T-helper 17 cell (primary cell): Measurements from ENCODE around the gene PAIP2. TPM values are rescaled to one million over a fixed set of nuclear protein-coding genes. Genes with fewer than 3 reads are reported as not detected.

ENCODE experiments used
- ATAC-seq: fragments of 150-1000 bp; cut with Tn5 transposase; 2 replicates; pipeline ENCODE4 v1.10.0; 2021; ENCODE audit warnings: mild to moderate bottlenecking, moderate library complexity
- DNase-seq, 3 donors: peaks; one replicate each; pipeline versions ENCODE4 v3.0.0 to v3.0.0-alpha.2; 2020 to 2021
- H3K9me3 ChIP-seq: one replicate; pipeline ENCODE4 v1.7.0; 2013; ENCODE audit warnings: low read length, mild to moderate bottlenecking; ENCODE audit not compliant: control insufficient read depth, poor library complexity, severe bottlenecking
- H3K27ac Mint-ChIP-seq: one replicate; pipeline ENCODE4 v1.8.0; 2022; ENCODE audit warnings: mild to moderate bottlenecking, moderate library complexity, mixed read lengths
- H3K27me3 Mint-ChIP-seq: one replicate; pipeline ENCODE4 v1.8.0; 2022; ENCODE audit warnings: mixed read lengths
- H3K36me3 Mint-ChIP-seq: one replicate; pipeline ENCODE4 v1.8.0; 2022; ENCODE audit warnings: low read depth, mixed read lengths
- H3K4me1 Mint-ChIP-seq: one replicate; pipeline ENCODE4 v1.8.0; 2022; ENCODE audit warnings: mild to moderate bottlenecking, mixed read lengths
- H3K4me3 Mint-ChIP-seq: one replicate; pipeline ENCODE4 v1.8.0; 2022; ENCODE audit warnings: mild to moderate bottlenecking, moderate library complexity, mixed read lengths
- total RNA-seq, 4 donors: library from RNA in 2 of 4; stranded (reverse) in 2 of 4; gene quantifications; one replicate each; pipeline ENCODE4 v1.2.3 and lab custom pipeline; 2022 to 2026

PAIP2 gene
- total RNA-seq: 100 to 1,000 TPM; 106 to 123 TPM
- 84.5 to 97.3 reads per million in 2 donors for total RNA-seq (lab: John Stamatoyannopoulos, UW)

GRCh38 chr5:139341689-139342422 is at the start of gene PAIP2:
TSS of gene PAIP2 (plus strand) at chr5:139341854. CDS start at chr5:139363785, 21,931 bp downstream.
- H3K36me3 Mint-ChIP-seq: peaks cover 3% of the 10 kb centered on the region
- ATAC-seq: peak; percentile 89
- no peaks in the 10 kb centered on the region for H3K9me3 ChIP-seq
- H3K27me3 Mint-ChIP-seq: no peaks in the 10 kb centered on the region
- peak within 1 kb of the TSS; percentile 100 for H3K4me3 Mint-ChIP-seq
- peak; percentile 94 to 96 (median 96) for DNase-seq
- peaks cover 43% of the 10 kb centered on the region for H3K4me1 Mint-ChIP-seq
- peak within 1 kb of the TSS; percentile 98 for H3K27ac Mint-ChIP-seq

DNA sequence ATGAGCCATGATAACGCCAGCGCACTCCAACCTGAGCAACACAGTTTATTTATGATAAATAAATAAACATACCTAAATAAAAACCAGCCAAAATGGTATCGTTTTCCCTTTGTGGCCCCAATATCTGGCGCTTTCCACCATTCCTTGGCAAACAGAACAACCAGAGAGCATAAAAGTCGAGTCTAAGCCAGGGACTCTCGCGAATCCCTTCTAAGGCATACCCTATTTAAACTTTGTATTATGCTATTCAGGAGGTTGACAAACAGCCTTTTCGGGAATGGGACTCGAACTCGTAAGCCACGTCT is 48.5 kb upstream of the PAIP2 start:
- peaks cover 31% of the 10 kb centered on the region for H3K4me1 Mint-ChIP-seq
- H3K36me3 Mint-ChIP-seq: no peaks in the 10 kb centered on the region
- no peaks in the 10 kb centered on the region for H3K27me3 Mint-ChIP-seq
- ATAC-seq (no peak), DNase-seq (no peak)
- H3K4me3 Mint-ChIP-seq: peak overlapping the region; percentile 96
- H3K27ac Mint-ChIP-seq: peak overlapping the region; percentile 96
- no peaks in the 10 kb centered on the region for H3K9me3 ChIP-seq

- no peaks in the 10 kb centered on the region for H3K9me3 ChIP-seq
- Mint-ChIP-seq H3K27ac (peak within 1 kb of the TSS; percentile 96), H3K36me3 (no peaks in the 10 kb centered on the region), H3K4me1 (peaks cover 37% of the 10 kb centered on the region), H3K4me3 (peak within 1 kb of the TSS; percentile 96), H3K27me3 (no peaks in the 10 kb centered on the region)
- DNase-seq: peak; percentile 87 to 88 (median 87)
- peak; percentile 89 for ATAC-seq
Measured at GRCh38 chr5:139293507-139294373, 47.9 kb upstream of the PAIP2 start, which contains the start of gene MATR3. TSS of gene MATR3 (plus strand) at chr5:139293740. CDS start at chr5:139307416, 13,676 bp downstream.

DNA sequence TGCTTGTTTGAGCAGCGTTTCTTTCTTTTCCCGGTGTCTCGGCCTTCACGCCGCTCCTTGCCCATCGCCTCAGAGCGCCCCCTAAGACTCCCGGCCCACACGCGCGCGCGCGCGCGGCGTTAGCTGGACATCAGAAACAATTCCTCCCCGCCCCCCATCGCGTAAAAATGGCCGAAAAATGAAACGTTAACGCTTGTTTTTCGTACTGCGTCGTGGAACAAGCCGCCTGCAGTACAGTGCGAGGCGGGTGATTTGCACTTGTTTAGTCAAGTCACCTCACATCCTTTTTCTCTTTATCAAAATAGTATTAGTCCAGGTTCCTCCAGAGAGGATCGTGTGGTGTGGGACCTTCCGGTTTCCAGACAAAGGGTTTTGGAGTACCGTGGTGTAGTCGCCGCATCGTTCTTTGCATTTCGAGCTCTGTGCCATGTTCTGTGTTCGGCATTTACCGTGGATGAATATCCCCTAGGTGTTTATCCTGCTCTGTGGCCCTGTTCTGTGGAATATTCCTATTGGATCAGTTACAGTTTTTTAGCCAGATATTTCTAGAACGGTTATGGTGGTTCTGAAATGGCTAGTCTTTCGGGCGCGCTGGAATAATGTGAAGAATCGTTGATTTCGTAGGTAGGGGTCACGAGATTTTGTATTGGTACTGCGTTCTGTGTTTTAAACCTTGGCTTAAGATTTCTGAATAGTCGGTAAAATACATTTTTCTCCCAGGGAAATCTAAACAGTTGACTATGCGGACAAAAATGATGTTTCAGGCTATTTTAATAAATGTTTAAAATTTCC is 47.1 kb upstream of the PAIP2 start:
- Mint-ChIP-seq H3K4me1 (peaks cover 45% of the 10 kb centered on the region), H3K27ac (peak overlapping the region; percentile 96), H3K36me3 (peaks cover 2% of the 10 kb centered on the region), H3K27me3 (no peaks in the 10 kb centered on the region), H3K4me3 (peak overlapping the region; percentile 96)
- H3K9me3 ChIP-seq: no peaks in the 10 kb centered on the region
- ATAC-seq: peak; percentile 21
- DNase-seq: peak; percentile 31 to 37 (median 32)

- no peak for DNase-seq
- H3K27me3 Mint-ChIP-seq: no peaks in the 10 kb centered on the region
Measured at GRCh38 chr5:139295346-139296057, 46.2 kb upstream of the PAIP2 start.

DNA sequence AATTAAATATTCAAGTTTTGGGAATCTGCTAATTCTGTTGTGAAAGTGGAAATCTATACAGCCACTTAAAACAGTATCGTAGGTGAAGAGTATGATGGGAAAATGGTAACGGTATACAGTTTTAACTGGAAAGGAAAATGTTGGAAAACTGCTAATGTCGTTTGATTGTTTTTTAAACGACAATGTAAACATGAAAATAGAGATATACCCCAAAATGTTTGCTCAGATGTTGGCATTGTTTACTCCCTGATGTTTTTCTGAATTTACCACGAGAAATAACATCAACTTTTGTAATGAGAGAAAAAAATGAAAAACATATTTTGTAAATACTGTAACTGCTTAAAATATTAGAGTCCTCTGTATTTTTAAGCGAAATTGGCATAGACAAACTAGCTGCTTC is 45.5 kb upstream of the PAIP2 start:
- no peaks in the 10 kb centered on the region for H3K27me3 Mint-ChIP-seq
- H3K4me1 Mint-ChIP-seq: peaks cover 54% of the 10 kb centered on the region
- no peaks in the 10 kb centered on the region for H3K9me3 ChIP-seq
- H3K4me3 Mint-ChIP-seq: peak overlapping the region; percentile 96
- DNase-seq (no peak), ATAC-seq (no peak)
- H3K27ac Mint-ChIP-seq: peak overlapping the region; percentile 96
- H3K36me3 Mint-ChIP-seq: peaks cover 3% of the 10 kb centered on the region

More at GRCh38 chr5:139295346-139296057, 46.2 kb upstream of the PAIP2 start:
- peak overlapping the region; percentile 96 for H3K27ac Mint-ChIP-seq
- no peak for ATAC-seq
- H3K36me3 Mint-ChIP-seq: peaks cover 3% of the 10 kb centered on the region
- no peaks in the 10 kb centered on the region for H3K9me3 ChIP-seq
- peak overlapping the region; percentile 96 for H3K4me3 Mint-ChIP-seq
- peaks cover 50% of the 10 kb centered on the region for H3K4me1 Mint-ChIP-seq

DNA sequence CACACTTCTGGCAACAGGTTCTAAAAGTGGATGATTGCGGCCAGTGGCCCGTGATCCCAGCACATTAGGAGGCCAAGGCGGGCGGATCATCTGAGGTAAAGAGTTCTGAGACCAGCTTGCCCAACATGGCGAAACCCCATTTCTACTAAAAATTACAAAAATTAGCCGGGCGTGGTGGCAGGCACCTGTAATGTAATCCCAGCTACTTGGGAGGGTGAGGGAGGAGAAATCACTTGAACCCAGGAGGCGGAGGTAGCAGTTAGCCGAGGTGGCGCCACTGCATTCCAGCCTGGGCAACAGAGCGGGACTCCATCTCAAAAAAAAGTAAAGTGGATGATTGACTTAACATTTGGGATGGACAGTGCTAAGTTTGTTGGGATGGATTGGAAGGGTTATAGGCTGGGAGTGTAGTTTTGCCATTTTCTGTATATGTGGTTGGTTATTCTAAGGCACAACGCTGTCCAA is 44.8 kb upstream of the PAIP2 start:
- H3K4me3 Mint-ChIP-seq: peak overlapping the region; percentile 96
- peak overlapping the region; percentile 96 for H3K27ac Mint-ChIP-seq
- ATAC-seq (no peak), DNase-seq (no peak)
- H3K27me3 Mint-ChIP-seq: no peaks in the 10 kb centered on the region
- no peaks in the 10 kb centered on the region for H3K9me3 ChIP-seq
- peaks cover 59% of the 10 kb centered on the region for H3K4me1 Mint-ChIP-seq
- H3K36me3 Mint-ChIP-seq: peaks cover 3% of the 10 kb centered on the region

GRCh38 chr5:139297439-139298133 is 44.1 kb upstream of the PAIP2 start:
- Mint-ChIP-seq H3K36me3 (peaks cover 3% of the 10 kb centered on the region), H3K4me1 (peaks cover 62% of the 10 kb centered on the region), H3K27me3 (no peaks in the 10 kb centered on the region), H3K27ac (peak overlapping the region; percentile 96), H3K4me3 (peak overlapping the region; percentile 87)
- no peaks in the 10 kb centered on the region for H3K9me3 ChIP-seq
- DNase-seq: no peak
- ATAC-seq: no peak

DNA sequence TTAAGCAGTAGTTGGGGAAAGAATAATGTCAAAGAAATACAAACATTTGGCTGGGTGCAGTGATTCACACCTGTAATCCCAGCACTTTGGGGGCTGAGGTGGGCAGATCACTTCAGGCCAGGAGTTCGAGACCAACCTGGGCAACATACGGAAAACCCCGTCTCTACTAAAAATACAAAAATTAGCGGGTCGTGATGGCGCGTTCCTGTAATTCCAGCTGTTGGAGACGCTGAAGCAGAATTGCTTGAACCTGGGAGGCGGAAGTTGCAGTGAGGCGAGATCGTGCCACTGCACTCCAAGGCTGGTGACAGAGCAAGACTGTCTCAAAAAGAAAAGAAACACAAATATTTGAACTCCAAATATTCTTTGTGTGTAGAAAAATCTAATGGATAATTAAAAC is 43.4 kb upstream of the PAIP2 start:
- no peaks in the 10 kb centered on the region for H3K9me3 ChIP-seq
- no peak for DNase-seq
- Mint-ChIP-seq H3K4me3 (peak overlapping the region; percentile 87), H3K4me1 (peaks cover 64% of the 10 kb centered on the region), H3K27me3 (no peaks in the 10 kb centered on the region), H3K27ac (peak overlapping the region; percentile 96), H3K36me3 (peaks cover 3% of the 10 kb centered on the region)
- no peak for ATAC-seq

DNA sequence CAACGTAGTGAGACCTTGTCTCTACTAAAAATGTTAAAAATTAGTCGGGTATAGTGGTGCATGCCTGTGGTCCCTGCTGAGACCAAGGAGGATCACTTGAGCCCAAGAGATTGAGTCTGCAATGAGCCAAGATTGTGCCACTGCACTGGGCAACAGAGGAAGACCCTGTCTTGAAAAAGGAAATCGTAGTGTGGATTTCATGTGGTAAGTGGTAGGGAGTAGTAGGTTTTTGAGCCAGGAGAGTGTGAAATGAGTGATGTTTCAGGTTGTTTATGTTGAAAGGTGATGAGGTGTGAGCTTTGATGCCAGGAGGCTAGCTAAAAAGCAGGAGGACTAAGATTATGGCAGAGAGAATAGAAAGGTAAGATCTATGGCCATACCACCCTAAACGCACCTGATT is 42.2 kb upstream of the PAIP2 start:
- H3K27ac Mint-ChIP-seq: peak overlapping the region; percentile 96
- H3K9me3 ChIP-seq: no peaks in the 10 kb centered on the region
- peak; percentile 21 for ATAC-seq
- H3K4me3 Mint-ChIP-seq: peak overlapping the region; percentile 87
- H3K27me3 Mint-ChIP-seq: no peaks in the 10 kb centered on the region
- no peak for DNase-seq
- peaks cover 72% of the 10 kb centered on the region for H3K4me1 Mint-ChIP-seq
- H3K36me3 Mint-ChIP-seq: peaks cover 3% of the 10 kb centered on the region

DNA sequence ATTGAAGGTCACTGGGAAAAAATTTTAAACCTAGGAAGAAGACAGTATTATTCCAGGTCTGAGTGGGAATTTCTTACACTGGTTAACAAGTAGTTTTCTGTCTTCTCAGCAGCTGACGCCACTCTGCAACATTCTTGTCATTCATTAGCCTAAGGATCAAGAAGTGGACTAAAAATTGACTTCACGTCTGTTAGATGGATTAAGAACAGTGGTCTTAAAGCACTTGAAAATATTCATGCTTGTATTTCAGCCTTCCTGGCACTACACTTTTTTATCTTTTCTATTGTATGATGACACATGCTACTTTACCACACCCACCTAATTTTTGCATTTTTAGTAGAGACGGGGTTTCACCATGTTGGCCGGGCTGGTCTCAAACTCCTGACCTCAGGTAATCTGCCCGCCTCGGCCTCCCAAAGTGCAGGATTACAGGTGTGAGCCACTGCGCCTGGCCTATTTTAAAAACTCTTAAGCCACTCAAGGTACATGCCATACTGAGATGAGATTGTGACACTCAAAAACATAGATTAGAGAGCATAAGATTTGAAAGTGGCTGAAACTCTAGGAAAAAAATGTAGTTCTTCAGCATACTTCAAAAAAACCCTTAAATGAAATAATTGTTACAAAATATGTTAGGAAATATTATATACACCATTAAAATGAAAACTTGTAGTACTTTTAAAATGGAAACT is 39.7 kb upstream of the PAIP2 start:
- H3K4me1 Mint-ChIP-seq: peaks cover 74% of the 10 kb centered on the region
- no peaks in the 10 kb centered on the region for H3K9me3 ChIP-seq
- no peaks in the 10 kb centered on the region for H3K27me3 Mint-ChIP-seq
- DNase-seq (no peak), ATAC-seq (no peak)
- H3K36me3 Mint-ChIP-seq: peaks cover 3% of the 10 kb centered on the region
- peak overlapping the region; percentile 84 for H3K4me3 Mint-ChIP-seq
- peak overlapping the region; percentile 96 for H3K27ac Mint-ChIP-seq
